AG09309 (cell line): ENCODE data around the gene CAPN15.

Source experiments
- DNase-seq: peaks from one replicate; pipeline ENCODE4 v3.0.0-alpha.2; 2010; ENCODE audit warnings: low read depth
- H3K4me3 ChIP-seq: 2 replicates; pipeline ENCODE4 v1.5.1; 2011; ENCODE audit warnings: mild to moderate bottlenecking, low read depth, low read length, moderate library complexity; ENCODE audit not compliant: control insufficient read depth
- CTCF ChIP-seq: IDR thresholded peaks from 2 replicates; pipeline ENCODE4 v1.5.1; 2011; ENCODE audit warnings: mild to moderate bottlenecking, low read depth, low read length, inconsistent platforms; ENCODE audit not compliant: insufficient read depth, control insufficient read depth; ENCODE audit errors: missing control alignments

CAPN15 gene

GRCh38 chr16:525520-526180 lies 1.9 kb upstream of the CAPN15 start:
- peak; percentile 61 for DNase-seq
- H3K4me3 ChIP-seq, result peak overlapping the region; percentile 91
- no peak for TF ChIP-seq CTCF

DNA sequence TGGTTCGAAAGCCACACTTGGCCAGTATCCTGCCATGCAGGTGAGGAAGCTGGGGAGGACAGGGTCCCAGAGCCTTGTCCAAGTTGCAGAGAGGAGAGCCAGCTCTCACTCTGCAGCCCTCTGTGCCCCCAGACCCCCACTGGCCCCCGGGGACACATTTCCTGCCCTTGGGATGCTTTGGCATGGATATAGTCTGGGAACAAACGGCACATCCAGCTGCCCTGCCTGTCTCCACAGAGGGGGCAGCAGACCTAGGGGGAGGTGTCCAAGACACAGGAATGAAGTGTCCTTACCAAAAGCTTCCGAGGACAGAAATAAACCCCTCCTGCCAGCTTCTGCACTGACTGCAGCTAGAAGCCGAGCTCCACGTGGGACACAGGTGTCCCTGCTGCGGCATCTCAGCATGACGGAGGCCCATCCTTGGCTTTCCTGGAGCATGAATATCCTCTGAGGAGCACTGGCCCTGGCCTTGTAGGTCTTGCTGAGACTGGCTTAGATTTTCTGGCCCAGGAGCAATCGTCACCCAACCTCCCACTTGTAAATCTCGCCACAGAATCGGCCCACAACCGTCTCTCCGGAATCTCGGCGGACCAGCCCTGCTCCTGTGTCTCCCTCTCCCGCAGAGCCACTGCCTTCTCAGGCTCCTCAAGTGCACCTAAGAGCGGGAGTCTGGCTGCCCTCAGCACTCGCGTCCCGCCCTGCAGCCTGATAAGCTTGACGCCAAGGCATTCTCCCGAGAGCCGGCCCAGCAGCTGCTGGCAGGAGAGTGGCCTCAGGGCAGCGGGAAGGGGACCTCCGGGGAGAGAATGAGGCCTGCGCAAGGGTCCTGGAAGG lies 1.1 kb upstream of the CAPN15 start:
- H3K4me3 ChIP-seq, result peak overlapping the region; percentile 91
- no peak for DNase-seq
- no peak for TF ChIP-seq CTCF

DNA sequence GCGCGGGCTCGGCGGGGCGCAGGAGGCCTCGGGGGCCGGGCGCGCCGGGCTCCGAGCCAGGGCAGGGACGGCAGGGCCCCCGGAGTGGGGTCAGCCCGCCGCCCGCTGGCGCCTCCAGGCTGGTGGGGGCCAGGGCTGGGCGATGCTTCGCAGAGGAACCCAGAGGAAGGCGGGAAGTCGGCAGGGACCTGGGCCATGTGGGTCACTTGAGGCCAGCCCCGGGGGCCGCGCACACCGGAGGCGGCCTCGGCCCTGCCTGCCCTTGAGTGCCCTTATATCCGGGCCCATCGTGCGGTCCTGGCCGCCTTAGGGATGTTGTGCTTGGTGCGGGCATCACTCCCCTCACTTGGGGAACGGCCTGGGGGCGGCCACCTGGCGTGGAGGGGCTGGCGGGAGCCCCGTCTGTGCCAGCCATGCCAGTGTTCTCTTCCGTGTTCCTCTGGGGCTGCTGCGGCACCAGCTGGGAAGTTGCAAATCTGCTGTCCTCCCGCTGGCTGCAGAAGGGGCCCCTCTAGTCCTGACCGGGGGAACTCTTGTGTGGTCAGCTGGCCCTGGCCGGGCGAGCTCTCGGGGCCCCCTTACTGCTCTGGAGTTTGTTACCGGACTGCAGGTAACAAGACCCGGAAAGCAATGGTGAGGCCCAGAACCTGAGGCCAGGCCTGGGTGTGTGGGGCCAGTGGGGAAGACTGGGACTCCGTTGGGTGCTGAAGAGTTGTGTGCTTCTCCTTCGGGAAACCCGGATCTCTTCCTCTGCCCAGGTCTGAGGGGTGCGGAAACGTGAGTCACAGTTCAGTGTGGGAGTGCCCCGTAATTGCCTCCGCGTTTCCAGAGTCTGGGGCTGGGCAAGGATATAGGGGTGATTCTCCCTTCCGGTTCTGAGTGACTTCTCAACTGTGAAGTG lies 849 bp downstream of the CAPN15 start:
- TF ChIP-seq CTCF, result no peak
- H3K4me3 ChIP-seq, result peak overlapping the region; percentile 91
- no peak for DNase-seq

DNA sequence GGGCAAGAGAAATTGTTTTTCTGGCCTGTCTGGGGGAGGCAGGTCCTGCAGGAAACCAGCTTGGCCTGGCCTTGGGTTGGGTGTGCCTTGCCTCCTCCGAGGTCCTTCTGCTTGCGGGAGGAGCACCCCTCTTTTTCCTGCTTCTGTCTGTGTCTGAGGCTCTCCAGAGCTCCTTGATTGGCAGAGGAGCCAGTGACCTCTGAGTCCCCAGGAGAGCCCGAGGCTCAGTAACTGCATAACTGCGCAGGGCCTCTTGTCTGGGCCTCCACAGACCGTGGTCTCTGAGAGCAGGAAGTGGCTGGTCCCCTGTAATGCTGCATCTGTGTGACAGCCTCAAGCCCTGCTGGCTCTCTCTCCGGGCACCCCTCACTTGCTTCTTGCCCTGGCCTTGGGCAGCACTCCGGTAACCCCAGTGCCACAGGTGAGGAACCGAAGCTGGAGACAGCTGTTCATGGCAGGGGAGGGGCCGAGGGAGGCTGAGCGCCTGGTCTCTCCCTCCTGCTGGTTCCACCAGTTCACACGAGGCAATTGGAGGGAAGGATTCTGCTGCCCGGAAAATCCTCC lies 1.6 kb downstream of the CAPN15 start:
- DNase-seq, result no peak
- H3K4me3 ChIP-seq, result peak overlapping the region; percentile 91
- no peak for TF ChIP-seq CTCF

DNA sequence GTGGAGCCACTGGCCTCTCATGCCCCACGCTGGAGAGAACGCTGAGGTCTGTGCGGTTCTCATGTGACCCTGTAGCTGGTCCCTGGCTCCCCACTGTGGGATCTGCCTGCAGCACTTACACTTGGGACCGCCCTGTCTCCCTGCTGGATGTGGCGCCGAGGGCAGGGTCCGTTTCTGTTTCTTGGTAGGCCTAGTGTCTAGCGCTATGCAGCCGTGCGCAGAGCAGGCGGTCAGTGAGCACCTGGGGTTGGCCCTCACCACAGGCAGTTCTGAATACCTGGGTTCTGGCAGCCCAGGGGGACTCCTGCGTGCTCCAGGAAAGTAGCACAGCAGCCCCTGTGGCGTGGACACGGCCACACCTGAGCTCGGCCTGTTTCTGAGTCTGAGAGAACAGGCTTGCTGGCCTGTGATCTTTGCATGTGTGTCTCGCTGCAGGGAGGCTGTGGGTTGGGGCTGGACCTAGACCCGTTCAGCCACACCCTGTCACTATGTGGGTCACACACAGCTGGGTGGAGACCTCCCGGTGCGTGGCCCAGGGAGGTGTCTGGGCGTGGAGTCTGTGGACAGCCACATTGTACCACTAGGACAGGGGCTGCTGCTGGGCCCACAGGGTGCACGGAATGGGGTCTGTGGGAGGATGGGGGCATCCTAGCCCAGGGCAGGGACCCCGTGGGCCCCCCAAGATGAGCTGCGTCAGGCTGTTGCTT lies 2.8 kb downstream of the CAPN15 start:
- no peak for DNase-seq
- no peak for TF ChIP-seq CTCF
- no peak overlapping the region for H3K4me3 ChIP-seq
